ENCODE results near the gene VTI1A.

VTI1A gene

GRCh38 chr10:112558476-112559142 is 111.6 kb downstream of the VTI1A start:
- TF ChIP-seq POLR2A (IDR thresholded peaks at IDR 0.05; ENCODE audit: low read depth, low read length): no peak
- FAIRE-seq: no peak

GRCh38 chr10:112559349-112559748 is 112.3 kb downstream of the VTI1A start:
- no peak for DNase-seq (ENCODE audit: insufficient read length, low spot score)
- no peak for TF ChIP-seq POLR2A (IDR thresholded peaks at IDR 0.05; ENCODE audit: low read depth, low read length)
- FAIRE-seq: no peak

More at GRCh38 chr10:112558476-112559142, 111.6 kb downstream of the VTI1A start:
- no peak for DNase-seq (ENCODE audit: insufficient read length, low spot score)

GRCh38 chr10:112562122-112562521 is 115.1 kb downstream of the VTI1A start:
- TF ChIP-seq POLR2A (IDR thresholded peaks at IDR 0.05; ENCODE audit: low read depth, low read length): no peak
- DNase-seq (ENCODE audit: insufficient read length, low spot score) (no peak), FAIRE-seq (no peak)

GRCh38 chr10:112562809-112563663 is 116.0 kb downstream of the VTI1A start:
- FAIRE-seq (peak; percentile 15), DNase-seq (ENCODE audit: insufficient read length, low spot score) (no peak)
- TF ChIP-seq POLR2A (IDR thresholded peaks at IDR 0.05; ENCODE audit: low read depth, low read length): no peak

- no peak for FAIRE-seq
- no peak for TF ChIP-seq POLR2A (IDR thresholded peaks at IDR 0.05; ENCODE audit: low read depth, low read length)
- DNase-seq (ENCODE audit: insufficient read length, low spot score): no peak
Observed at GRCh38 chr10:112564337-112564736, 117.3 kb downstream of the VTI1A start.

GRCh38 chr10:112565434-112566053 is 118.5 kb downstream of the VTI1A start:
- TF ChIP-seq POLR2A (IDR thresholded peaks at IDR 0.05; ENCODE audit: low read depth, low read length): no peak
- DNase-seq (ENCODE audit: insufficient read length, low spot score) (peak; percentile 14), FAIRE-seq (peak; percentile 62)

GRCh38 chr10:112570585-112570984 is 123.6 kb downstream of the VTI1A start:
- DNase-seq (ENCODE audit: insufficient read length, low spot score): no peak
- TF ChIP-seq POLR2A (IDR thresholded peaks at IDR 0.05; ENCODE audit: low read depth, low read length): no peak
- FAIRE-seq: no peak

GRCh38 chr10:112579578-112579977 is 132.6 kb downstream of the VTI1A start:
- FAIRE-seq (no peak), DNase-seq (ENCODE audit: insufficient read length, low spot score) (no peak)
- TF ChIP-seq POLR2A (IDR thresholded peaks at IDR 0.05; ENCODE audit: low read depth, low read length): no peak

GRCh38 chr10:112580267-112580666 is 133.3 kb downstream of the VTI1A start:
- DNase-seq (ENCODE audit: insufficient read length, low spot score) (no peak), FAIRE-seq (no peak)
- TF ChIP-seq POLR2A (IDR thresholded peaks at IDR 0.05; ENCODE audit: low read depth, low read length): no peak

- TF ChIP-seq POLR2A (IDR thresholded peaks at IDR 0.05; ENCODE audit: low read depth, low read length): no peak
- FAIRE-seq (no peak), DNase-seq (ENCODE audit: insufficient read length, low spot score) (no peak)
Observed at GRCh38 chr10:112581921-112582320, 134.9 kb downstream of the VTI1A start.

- no peak for TF ChIP-seq POLR2A (IDR thresholded peaks at IDR 0.05; ENCODE audit: low read depth, low read length)
- DNase-seq (ENCODE audit: insufficient read length, low spot score): no peak
- no peak for FAIRE-seq
Observed at GRCh38 chr10:112583236-112583939, 136.4 kb downstream of the VTI1A start.

- TF ChIP-seq POLR2A (IDR thresholded peaks at IDR 0.05; ENCODE audit: low read depth, low read length): no peak
- FAIRE-seq (peak; percentile 62), DNase-seq (ENCODE audit: insufficient read length, low spot score) (peak; percentile 7)
Observed at GRCh38 chr10:112584276-112584675, 137.3 kb downstream of the VTI1A start.

GRCh38 chr10:112585126-112585525 is 138.1 kb downstream of the VTI1A start:
- FAIRE-seq (peak; percentile 96), DNase-seq (ENCODE audit: insufficient read length, low spot score) (peak; percentile 24)
- no peak for TF ChIP-seq POLR2A (IDR thresholded peaks at IDR 0.05; ENCODE audit: low read depth, low read length)

- no peak for TF ChIP-seq POLR2A (IDR thresholded peaks at IDR 0.05; ENCODE audit: low read depth, low read length)
- DNase-seq (ENCODE audit: insufficient read length, low spot score) (no peak), FAIRE-seq (no peak)
Observed at GRCh38 chr10:112585960-112586359, 138.9 kb downstream of the VTI1A start.
